NCI-H226 (cell line): ENCODE measurements around the gene ZNF552.
"Not testable (repeated sequence)": the region's sequence is repeated elsewhere in the genome, so short reads cannot be mapped to it uniquely, and the experiment has no call there.

Experiments
- DNase-seq: peaks from one replicate; pipeline ENCODE4 v3.0.0-alpha.2; 2015

The ZNF552 gene

GRCh38 chr19:57814505-57815246, at the start of gene ZNF552:
Gene ZNF552 (minus strand): TSS chr19:57814913. CDS start chr19:57814743, 170 bp downstream.
- DNase-seq = peak; percentile 96

- not testable (repeated sequence) for DNase-seq
Observed at GRCh38 chr19:57862351-57862750, 47.6 kb upstream of the ZNF552 start.

DNA sequence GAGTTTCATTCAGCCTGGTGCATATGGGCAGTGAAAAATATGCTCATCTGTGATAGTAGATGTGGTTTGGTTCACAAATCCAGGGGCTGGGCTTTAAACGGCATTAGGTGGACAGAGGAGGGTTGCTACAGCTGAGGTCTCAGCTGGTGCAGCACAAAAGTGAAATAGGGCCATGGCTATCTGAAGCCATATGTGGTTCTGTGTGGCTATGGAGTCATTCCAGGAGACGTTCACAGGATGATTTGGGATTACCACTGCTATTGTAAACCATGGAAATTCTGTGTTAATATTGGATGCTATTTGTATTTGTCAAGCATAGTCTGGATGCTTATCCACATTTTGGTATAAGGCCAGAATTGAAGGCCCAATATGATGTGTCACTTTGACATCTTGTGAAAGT, 39.4 kb upstream of the ZNF552 start:
- not testable (repeated sequence) for DNase-seq

- not testable (repeated sequence) for DNase-seq
Observed at GRCh38 chr19:57851812-57852603, 37.3 kb upstream of the ZNF552 start.

- DNase-seq = no peak
Observed at GRCh38 chr19:57850553-57851017, 35.9 kb upstream of the ZNF552 start.

DNA sequence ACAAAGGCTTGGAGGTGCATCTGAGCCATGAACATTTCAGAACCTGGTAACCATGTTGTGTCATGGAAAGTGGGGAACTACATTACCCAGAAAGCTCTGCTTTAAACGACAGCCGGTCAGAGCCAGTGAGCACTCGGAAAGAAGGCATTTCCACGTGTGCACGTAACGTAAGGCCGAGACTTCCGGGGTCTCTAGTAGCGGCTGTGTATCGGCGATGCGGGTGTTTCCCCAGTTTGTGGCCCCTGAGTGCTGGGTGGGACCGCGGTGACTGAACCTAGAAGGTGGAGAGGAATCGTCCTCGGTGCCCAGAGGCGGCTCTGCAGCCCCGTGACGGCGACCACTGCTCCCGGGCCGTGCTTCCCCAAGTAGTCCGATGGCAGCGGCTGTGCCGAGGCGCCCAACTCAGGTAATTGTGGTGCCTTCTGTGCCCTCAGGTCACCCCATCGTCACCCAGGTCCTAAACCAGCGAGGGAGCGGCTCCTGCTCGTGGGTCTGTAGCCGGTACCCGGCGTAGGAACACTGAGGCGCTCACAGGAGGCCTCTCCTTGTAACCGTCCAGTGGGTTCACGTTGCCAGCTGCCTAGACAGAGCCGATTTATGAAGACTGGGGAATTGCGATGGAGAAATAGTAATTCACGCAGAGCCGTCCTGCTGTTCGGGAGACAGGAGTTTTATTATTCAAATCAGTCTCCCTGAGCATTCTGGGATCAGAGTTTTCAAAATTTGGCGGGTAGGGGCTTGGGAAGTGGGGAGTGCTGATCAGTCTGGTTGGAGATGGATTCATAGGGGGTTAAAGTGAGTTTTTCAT, 35.2 kb upstream of the ZNF552 start, which contains the start of gene ZNF587:
Gene ZNF587 (plus strand): TSS at position 194 of the 808 bp plus-strand sequence. CDS start 180 bp downstream, at position 374.
- DNase-seq = peak; percentile 89

DNA sequence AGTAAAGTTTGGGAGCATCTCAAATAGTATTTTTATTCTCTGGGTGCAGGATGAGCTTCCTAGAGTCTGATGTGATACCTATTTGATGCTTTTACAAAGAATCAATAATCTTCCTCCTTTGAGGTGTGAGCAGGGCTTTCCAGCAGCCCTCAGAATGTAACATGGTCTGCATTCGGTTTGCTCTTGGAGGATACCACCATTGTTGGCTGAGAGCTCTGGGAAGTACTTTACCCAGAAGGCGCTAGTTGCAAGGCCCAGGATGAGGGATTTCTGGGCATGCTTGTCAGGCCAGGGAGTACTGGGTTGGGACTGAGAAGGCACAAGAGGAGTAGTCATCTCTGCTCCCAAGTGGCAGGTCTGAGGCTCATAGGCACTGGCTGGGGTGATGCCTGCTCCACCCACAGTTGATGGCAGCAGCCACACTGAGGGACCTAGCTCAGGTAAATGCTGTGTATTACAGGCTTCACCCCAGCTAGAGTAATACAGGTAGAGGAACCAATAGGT, 34.5 kb upstream of the ZNF552 start:
- not testable (repeated sequence) for DNase-seq

DNA sequence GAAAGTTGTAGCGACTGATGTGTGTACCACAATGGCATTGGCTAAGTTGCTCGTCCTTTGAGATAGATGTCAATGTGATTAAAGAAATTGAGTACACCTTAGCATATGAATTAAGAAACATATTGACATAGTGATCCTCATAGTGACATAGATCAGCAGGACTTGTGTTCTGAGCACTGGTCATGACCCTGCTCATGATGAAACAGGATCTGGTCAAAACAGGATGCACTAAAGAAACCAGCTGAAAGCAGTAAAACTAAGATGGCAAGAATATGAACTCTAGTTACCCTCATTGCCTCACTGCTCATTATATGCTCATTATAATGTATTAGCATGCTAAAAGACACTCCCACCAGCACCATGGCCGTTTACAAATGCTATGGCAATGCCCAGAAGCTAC, 32.5 kb upstream of the ZNF552 start:
- not testable (repeated sequence) for DNase-seq

GRCh38 chr19:57841122-57841763, 26.5 kb upstream of the ZNF552 start:
- no peak for DNase-seq

- not testable (repeated sequence) for DNase-seq
Observed at GRCh38 chr19:57838622-57839191, 24.0 kb upstream of the ZNF552 start.

DNA sequence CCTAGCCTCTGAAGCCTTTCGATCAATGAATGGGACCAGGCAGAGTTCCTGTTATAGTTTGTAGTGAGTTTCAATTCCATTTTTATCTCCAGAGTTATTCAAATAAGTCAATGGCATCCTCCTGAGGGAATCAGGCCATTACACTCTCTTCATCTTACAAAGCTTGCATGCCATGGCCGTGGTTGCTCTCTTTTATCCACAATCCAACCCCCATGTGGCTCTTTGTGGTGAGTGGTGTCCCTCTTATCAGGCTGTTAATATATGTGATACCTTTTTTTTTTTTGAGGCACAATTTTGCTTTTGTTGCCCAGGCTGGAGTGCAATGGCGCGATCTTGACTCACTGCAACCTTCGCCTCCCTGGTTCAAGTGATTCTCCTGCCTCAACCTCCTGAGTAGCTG, 22.3 kb upstream of the ZNF552 start:
- not testable (repeated sequence) for DNase-seq

DNA sequence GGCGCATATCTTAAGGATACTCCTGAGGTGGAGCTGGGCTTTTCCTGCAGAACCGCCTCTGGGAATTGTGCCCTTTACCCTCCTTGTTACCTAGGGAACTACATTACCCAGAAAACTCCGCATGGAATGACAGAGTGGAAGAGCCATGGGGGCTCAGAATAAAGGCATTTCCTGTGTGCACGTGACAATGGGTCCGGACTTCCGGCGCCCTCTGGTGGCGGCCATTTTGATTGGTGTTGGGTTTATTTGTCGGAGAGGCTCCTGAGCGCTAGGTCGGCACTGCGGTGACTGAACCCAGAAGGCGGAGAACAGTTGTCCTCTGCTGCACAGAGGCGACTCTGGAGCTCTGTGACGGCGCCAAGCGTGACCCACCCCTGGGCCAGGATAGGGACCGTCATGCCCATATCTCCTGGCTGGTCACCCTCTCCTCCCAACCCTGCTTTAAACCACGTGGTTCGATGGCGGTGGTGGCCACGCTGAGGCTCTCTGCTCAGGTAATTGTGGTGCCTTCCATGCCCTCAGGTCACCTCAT, 15.4 kb upstream of the ZNF552 start, which contains the start of gene ZNF587B:
Gene ZNF587B (plus strand): TSS at position 229 of the 532 bp plus-strand sequence. CDS start 230 bp downstream, at position 459.
- DNase-seq = peak; percentile 61

DNA sequence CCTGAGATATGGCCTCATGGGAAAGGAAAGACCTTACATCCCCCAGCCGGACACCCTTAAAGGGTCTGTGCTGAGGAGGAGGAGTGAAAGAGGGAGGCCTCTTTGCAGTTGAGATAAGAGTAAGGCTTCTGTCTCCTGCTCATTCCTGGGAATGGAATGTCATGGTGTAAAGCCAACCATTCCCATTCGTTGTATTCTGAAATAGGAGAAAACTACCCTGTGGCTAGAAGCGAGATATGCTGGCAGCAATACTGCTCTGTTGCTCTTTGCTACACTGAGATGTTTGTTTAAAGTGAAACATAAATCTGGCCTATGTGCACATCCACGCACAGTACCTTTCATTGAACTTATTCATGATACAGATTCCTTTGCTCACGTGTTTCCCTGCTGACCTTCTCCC, 14.6 kb upstream of the ZNF552 start:
- peak; percentile 87 for DNase-seq

GRCh38 chr19:57825511-57825910, 10.8 kb upstream of the ZNF552 start:
- DNase-seq = peak; percentile 38

GRCh38 chr19:57823608-57824007, 8.9 kb upstream of the ZNF552 start:
- not testable (repeated sequence) for DNase-seq

- DNase-seq = not testable (repeated sequence)
Observed at GRCh38 chr19:57823155-57823554, 8.4 kb upstream of the ZNF552 start.

- not testable (repeated sequence) for DNase-seq
Observed at GRCh38 chr19:57821501-57821900, 6.8 kb upstream of the ZNF552 start.

GRCh38 chr19:57821095-57821494, 6.4 kb upstream of the ZNF552 start:
- DNase-seq = not testable (repeated sequence)

- no peak for DNase-seq
Observed at GRCh38 chr19:57820599-57820998, 5.9 kb upstream of the ZNF552 start.

GRCh38 chr19:57819475-57820148, 4.9 kb upstream of the ZNF552 start:
- peak; percentile 98 for DNase-seq

- DNase-seq = no peak
Observed at GRCh38 chr19:57818378-57818777, 3.7 kb upstream of the ZNF552 start.
